ENCODE measurements around the gene CDK18.

The CDK18 gene

DNA sequence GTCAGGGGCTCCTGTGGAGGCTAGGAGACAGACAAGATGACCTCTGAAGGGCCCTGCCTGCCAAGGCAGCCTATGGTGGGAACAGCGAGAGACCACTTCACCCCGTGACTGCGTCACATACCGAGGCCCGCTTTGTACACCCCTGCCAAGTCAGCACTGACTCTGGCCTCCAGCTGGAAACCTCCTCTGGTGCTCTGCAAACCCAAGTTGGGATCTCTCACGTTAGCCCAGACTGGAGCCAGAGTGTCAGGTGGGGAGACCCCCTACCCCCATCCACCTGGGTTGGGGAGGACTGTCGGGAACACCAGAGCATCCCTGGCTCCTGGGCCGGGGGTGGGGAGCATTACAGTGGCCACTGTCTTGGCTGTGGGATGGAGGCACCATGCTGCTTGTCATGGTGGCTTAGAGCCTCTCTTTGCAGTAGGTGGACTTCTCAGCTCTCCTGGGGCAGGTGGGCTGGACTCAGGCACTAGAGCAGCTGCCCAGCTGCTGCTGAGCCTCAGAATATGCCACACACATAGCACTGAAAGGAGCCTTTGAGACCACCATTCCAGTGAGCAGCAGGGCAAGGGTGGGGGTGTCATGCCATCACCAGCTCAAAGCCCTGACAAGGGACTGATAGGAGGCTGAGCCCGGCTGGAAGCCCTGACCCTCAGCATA lies 77.0 kb downstream of the CDK18 start:
- Histone ChIP-seq H3K27me3 (ENCODE audit: insufficient read depth, low read length) (peaks cover 56% of the 10 kb centered on the region), H3K4me3 (ENCODE audit: low read length) (no peak overlapping the region), H3K4me1 (ENCODE audit: insufficient read depth, low read length) (no peaks in the 10 kb centered on the region), H3K36me3 (ENCODE audit: insufficient read depth, low read length) (no peaks in the 10 kb centered on the region), H2AFZ (ENCODE audit: low read depth, low read length) (no peak overlapping the region), H3K9me3 (ENCODE audit: low read length) (no peaks in the 10 kb centered on the region)

DNA sequence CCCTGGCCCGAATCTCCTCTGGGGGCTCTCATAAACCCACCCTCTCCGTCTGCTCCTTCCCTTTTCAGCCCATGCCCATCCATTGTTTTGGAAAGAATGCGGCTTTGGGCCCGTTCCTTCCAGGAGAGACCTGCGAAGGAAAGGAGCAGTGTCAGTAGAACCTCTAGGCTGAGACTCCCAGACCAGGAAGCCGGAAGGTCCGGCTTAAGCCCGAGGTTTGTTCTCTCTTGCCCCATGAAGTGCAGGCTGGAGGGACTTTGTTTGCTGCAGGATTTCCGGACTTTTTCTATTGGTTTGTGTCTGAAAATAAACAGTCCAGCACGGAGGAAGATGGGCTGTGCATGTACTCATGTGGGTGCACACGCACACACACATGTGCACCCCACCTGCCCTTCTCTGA lies 77.6 kb downstream of the CDK18 start:
- H3K36me3 ChIP-seq (ENCODE audit: insufficient read depth, low read length): no peaks in the 10 kb centered on the region
- no peaks in the 10 kb centered on the region for H3K9me3 ChIP-seq (ENCODE audit: low read length)
- no peak overlapping the region for H2AFZ ChIP-seq (ENCODE audit: low read depth, low read length)
- no peak overlapping the region for H3K4me3 ChIP-seq (ENCODE audit: low read length)
- no peaks in the 10 kb centered on the region for H3K4me1 ChIP-seq (ENCODE audit: insufficient read depth, low read length)
- H3K27me3 ChIP-seq (ENCODE audit: insufficient read depth, low read length): peaks cover 50% of the 10 kb centered on the region
